HT1080 (cell line): Measurements from ENCODE around the gene DKK1. TPM values are rescaled to one million over a fixed set of nuclear protein-coding genes. Genes with fewer than 3 reads are reported as not detected.

ENCODE experiments used
- DNase-seq: peaks from one replicate; pipeline ENCODE4 v3.0.0-alpha.2; 2015; ENCODE audit warnings: low read depth
- polyA plus RNA-seq, 2 experiments: library from polyadenylated mRNA; depleted of rRNA; stranded (reverse); fragments of >200 nt; gene quantifications; 2 replicates each; pipeline ENCODE4 v1.2.3, GENCODE V29; 2015
- total RNA-seq: library from RNA; depleted of rRNA; stranded (reverse); fragments of >200 nt; shearing (Covaris generic); gene quantifications from 2 replicates; pipeline ENCODE4 v1.2.3, GENCODE V29; 2014; rRNA removed

The DKK1 gene
- 0.17 TPM in 1 of 2 replicates, not detected in the other for total RNA-seq
- 0.28 TPM in 1 of 2 replicates, not detected in the other for polyA plus RNA-seq (2015; cell fraction: cytosol; rRNA removed)
- polyA plus RNA-seq (2015; cell fraction: nucleus; rRNA removed): 0.17 TPM in 1 of 2 replicates, not detected in the other

GRCh38 chr10:52313933-52314821 lies at the start of gene DKK1:
DKK1 (plus strand) TSS chr10:52314281; CDS start chr10:52314435, 154 bp downstream.
- no peak for DNase-seq

GRCh38 chr10:52265131-52265926 lies 48.8 kb upstream of the DKK1 start:
- no peak for DNase-seq

GRCh38 chr10:52266858-52267257 lies 47.2 kb upstream of the DKK1 start:
- DNase-seq: no peak

- no peak for DNase-seq
Measured at GRCh38 chr10:52268790-52269189, 45.3 kb upstream of the DKK1 start.

GRCh38 chr10:52269233-52269632 lies 44.8 kb upstream of the DKK1 start:
- DNase-seq: no peak

- no peak for DNase-seq
Measured at GRCh38 chr10:52276163-52276562, 37.9 kb upstream of the DKK1 start.

- DNase-seq: no peak
Measured at GRCh38 chr10:52276986-52277385, 37.1 kb upstream of the DKK1 start.

- no peak for DNase-seq
Measured at GRCh38 chr10:52279546-52279945, 34.5 kb upstream of the DKK1 start.

- DNase-seq: no peak
Measured at GRCh38 chr10:52280051-52280450, 34.0 kb upstream of the DKK1 start.

GRCh38 chr10:52283174-52283573 lies 30.9 kb upstream of the DKK1 start:
- DNase-seq: peak; percentile 34

GRCh38 chr10:52284416-52285013 lies 29.6 kb upstream of the DKK1 start:
- no peak for DNase-seq

GRCh38 chr10:52287866-52288265 lies 26.2 kb upstream of the DKK1 start:
- DNase-seq: no peak

GRCh38 chr10:52297747-52298146 lies 16.3 kb upstream of the DKK1 start:
- DNase-seq: no peak

GRCh38 chr10:52300599-52301277 lies 13.3 kb upstream of the DKK1 start:
- no peak for DNase-seq

- DNase-seq: peak; percentile 45
Measured at GRCh38 chr10:52308251-52309031, 5.6 kb upstream of the DKK1 start.

- no peak for DNase-seq
Measured at GRCh38 chr10:52312942-52313255, 1.2 kb upstream of the DKK1 start.

GRCh38 chr10:52313256-52313932 lies 687 bp upstream of the DKK1 start:
- no peak for DNase-seq

- no peak for DNase-seq
Measured at GRCh38 chr10:52314822-52315552, 906 bp downstream of the DKK1 start.

- no peak for DNase-seq
Measured at GRCh38 chr10:52316001-52316400, 1.9 kb downstream of the DKK1 start.
